Right hindlimb (tissue), 1 donor: ENCODE data around the gene AP2M1.
A peak's percentile ranks its signal among the peaks of the same experiment; 100 is the strongest.
"Not testable (repeated sequence)": the region's sequence is repeated elsewhere in the genome, so short reads cannot be mapped to it uniquely, and the experiment has no call there.

Source experiments
- DNase-seq: peaks from one replicate; pipeline ENCODE4 v3.0.0-alpha.2; 2018

Gene AP2M1

DNA sequence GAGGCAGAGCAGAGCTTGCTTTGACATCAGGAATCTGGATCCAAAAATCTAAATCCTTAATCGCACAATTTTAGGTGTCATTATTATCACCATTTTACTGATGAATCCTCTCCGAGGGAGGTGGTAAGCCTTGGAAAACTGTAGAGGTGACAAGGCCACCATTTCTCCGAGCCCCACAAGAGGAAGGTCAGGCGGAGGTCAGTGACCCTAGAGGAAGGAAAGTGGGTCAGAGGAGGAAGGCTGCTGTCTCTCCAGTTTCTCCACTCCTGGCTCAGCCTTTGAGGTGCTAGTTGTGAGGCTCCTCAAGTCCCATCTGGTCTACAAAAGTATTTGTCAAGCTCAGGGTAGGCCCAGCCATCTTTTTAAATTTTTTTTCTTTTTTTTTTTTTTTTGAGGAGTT is 16.3 kb upstream of the AP2M1 start:
- no peak for DNase-seq

DNA sequence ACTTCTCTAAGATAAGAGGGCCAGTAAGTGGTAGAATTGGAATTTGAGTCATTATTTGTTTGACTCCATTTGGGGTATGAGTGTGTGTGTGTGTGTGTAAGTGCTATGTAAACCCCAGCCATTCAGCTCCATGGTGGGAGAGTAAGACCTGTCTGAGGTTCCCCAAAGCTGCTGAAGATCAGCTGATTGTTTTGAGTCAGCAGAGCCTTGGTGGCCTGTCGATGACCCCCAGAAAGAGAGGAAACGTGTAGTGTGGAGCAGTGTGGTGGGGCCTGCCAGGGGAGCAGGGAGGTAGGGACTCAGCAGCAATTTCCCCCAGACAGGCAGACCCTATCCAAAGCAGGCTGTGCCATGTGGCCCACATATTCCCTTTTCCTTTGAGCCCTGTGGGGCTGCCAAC is 14.2 kb upstream of the AP2M1 start:
- DNase-seq = no peak

DNA sequence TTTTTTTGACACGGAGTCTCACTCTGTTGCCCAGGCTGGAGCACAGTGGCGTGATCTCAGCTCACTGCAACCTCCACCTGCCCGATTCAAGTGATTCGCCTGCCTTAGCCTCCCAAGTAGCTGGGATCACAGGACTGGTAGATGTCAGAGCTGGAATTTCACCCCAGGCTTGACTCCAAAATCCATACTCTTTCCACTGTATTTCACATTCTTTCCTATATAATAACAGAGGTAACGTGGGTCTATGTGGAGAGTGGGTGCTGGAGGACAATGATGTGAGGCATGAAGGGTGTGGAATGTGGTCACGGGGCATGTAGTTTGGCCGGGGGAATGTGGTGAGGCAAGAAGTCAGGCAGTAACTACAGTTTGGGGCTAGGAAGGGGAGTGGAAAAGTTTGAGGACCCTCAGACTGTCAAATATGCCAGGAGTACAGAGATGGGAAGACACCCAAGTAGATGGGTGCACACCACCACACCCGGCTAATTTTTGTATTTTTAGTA is 12.0 kb upstream of the AP2M1 start:
- not testable (repeated sequence) for DNase-seq

DNA sequence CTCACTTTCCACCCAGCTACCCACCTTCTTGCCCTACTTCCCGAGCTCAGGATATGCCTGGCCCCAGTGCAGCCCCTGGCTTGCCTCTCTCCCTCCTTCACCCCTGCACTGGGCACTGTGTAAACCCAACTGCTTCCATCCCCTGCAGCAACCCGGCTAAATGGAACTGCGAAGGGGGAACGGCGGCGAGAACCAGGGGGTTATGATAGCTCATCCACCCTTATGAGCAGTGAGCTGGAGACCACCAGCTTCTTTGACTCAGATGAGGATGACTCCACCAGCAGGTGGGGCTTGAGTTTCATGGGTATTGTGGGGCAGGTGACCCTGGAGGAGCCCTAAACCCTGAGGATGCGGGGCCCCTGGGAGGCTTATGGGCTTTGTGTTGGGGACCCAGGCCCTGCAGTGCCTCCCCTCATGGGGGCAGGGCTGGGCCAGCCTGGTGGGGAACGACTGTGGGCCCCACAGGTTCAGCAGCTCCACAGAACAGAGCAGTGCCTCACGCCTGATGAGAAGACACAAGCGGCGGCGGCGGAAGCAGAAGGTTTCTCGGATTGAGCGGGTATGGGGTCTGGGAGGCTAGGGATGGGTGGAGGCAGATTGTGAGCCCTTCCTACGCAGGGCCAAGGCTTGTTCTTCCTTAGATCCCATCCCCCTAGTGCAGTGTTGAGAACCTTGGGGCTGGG is 9.9 kb upstream of the AP2M1 start:
- no peak for DNase-seq

DNA sequence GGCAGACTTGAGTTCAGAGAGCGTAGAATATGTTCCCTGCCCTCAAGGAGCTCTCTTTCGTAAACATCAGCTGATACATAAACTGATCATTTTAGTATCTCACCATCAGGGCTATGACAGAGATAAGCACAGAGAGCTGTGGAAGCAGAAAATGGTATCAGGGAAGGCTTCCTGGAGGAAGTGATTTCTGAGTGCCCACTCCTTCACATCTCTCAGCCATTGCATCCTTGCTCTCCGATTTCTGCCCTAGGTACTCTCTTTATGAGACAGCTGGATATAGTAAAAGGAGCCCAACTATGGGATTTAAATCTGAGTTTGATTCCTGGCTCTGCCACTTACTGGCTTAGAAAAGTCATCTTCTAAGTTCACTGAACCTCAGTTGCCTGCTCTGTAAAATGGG is 9.1 kb upstream of the AP2M1 start:
- no peak for DNase-seq

DNA sequence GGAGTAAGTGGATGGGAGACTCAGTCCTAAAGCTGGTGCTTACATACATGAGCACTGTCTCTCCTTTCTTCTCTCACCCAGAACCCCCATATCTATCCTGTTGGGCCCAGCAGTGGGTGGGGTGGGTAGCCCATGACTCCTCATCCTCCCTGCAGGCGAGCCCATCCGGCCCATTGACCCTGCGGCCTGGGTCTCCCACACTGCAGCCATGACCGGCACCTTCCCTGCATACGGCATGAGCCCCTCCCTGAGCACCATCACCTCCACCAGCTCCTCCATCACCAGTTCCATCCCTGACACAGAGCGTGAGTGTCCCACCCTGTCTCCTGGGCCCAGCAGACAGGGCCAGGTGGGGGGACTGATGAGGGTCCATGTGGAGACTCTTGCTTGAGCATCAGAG is 8.0 kb upstream of the AP2M1 start:
- DNase-seq = no peak

DNA sequence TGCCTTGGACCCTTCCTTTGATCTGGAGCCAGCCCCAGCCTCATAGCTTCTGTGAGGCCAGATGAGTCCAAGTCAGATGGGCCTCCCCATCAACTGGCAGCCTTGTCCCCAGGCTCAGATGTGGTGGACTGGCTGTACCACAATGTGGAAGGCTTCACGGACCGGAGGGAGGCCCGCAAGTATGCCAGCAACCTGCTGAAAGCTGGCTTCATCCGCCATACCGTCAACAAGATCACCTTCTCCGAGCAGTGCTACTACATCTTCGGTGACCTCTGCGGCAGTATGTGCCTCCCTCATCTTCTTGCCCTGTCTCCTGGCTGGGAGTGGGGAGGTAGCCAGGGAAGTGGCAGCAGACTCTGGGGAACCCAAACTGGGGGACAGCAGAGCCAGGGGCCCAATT is 6.9 kb upstream of the AP2M1 start:
- DNase-seq = no peak

DNA sequence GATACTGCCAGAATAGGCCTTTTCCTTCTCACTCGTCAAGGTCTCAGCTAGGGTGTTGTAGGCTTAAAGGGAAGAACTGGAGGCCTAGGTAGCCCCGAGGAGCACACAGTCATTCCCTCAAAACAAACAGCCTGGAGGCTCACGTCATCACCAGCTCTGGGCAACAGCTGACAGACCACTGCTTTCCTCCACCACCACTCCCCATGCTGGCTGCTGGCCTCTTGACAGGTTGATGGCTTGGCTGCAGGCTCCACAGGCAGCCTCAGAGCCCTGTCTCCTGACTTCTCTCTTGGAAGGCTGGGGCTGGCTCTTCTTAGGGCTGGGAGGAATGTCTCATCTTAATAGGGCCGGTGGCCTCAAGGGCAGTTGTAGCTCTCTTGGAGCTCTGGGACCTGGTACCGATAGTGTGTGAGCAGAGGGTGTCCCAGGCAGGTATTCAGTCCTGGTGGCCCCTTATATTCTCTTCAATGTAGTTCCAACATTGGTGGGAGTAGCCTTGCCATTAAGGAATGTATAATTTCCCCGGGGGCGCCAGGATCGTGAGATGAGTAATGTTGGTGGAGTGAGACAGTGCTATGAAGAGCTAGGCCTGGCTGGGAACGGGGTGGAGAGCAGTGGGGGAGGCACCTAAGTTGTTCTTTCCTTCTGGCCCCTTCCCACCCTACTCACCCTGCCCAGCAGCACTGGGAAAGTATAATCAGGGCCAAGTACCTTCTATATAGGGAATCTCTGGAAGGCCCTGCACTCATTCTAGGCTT is 6.1 kb upstream of the AP2M1 start:
- no peak for DNase-seq

DNA sequence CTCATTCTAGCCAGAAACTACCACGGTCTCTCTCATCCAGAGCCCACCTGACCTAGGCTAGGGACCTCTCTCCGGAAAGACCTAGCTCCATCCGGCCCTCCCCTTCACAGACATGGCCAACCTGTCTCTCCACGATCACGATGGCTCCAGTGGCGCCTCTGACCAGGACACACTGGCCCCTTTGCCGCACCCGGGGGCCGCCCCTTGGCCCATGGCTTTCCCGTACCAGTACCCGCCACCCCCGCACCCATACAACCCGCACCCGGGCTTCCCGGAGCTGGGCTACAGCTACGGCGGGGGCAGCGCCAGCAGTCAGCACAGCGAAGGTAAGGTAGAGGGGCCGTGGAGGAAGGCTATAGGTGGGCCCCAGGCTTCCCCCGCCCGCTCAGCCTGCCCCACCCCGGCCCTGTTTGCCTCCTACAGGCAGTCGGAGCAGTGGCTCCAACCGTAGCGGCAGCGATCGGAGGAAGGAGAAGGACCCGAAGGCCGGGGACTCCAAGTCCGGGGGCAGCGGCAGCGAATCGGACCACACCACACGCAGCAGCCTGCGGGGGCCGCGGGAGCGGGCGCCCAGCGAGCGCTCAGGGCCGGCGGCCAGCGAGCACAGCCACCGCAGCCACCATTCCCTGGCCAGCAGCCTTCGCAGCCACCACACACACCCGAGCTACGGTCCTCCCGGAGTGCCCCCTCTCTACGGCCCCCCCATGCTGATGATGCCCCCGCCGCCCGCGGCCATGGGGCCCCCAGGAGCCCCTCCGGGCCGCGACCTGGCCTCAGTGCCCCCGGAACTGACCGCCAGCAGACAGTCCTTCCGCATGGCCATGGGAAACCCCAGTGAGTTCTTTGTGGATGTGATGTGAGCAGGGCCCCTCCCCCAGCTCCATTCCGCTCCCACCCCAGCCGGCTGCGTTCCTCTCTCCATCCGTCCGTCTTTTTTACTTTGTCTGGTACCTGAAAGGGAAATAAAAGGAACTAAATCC is 4.5 kb upstream of the AP2M1 start:
- DNase-seq = no peak

DNA sequence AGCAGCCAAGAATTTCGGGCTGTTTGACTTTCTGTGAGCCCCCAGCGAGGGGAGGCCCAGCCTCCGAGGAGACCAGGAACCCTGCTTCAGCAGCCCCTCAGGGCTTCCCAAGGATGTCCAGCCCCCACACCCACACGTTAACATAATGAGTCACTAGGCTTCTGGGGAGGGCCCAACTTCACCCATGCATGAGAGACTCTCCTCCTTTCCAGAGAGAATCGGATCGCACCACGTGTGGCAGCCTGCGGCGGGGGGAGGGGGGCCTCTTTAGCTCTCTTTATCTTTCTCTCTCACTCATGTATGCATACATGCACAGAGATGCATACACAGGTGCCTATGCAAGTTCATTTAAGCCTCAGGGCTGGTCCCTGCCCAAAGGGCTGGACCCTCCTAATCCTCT is 3.1 kb upstream of the AP2M1 start:
- no peak for DNase-seq

DNA sequence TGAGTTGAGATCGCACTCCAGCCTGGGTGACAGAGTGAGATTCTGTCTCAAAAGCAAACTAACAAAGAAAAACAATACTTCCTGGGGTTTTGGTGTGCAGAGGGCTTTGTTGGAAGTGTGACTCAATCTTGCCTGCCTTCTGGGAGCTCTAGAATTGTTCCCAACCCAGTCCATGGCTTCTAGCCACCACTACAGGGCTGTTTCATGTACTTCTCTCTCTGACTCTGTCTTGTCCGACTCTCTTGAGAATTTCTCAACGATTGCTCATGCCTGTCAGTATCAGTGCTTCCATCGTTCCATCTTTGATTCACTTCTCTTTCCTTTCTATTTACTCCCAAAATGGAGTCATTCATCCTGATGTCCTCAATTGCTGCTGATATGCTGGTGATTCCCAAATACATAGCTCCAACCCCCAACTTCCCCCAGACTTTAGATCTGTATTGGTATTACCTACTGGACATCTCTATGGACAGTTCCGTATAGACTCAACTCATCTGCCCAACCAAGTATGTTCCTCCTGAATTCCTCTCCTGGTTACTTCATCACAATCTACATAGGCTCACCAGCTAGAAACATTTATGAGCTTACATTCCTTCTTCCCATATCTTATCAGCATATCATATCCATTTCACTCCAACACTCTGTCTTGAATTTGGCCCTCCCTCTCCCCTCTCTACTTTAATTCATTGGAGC is 1.8 kb upstream of the AP2M1 start:
- DNase-seq = no peak

DNA sequence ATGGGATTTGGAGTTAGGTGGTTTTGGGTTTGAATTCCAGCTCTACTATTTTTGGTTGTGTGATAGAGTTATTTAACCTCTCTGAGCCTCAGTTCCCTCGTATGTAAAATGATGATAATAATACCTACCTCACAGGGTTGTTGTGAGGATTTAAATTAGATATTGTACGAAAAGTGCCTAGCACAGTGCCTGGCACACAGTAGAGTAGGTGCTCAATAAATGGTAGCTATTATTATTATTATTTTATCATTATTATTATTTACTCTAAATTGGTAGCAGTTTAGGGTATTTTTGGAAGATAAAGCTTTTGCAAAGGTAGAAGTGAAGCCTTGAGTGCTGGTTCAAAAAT is 1.3 kb upstream of the AP2M1 start:
- DNase-seq = no peak

DNA sequence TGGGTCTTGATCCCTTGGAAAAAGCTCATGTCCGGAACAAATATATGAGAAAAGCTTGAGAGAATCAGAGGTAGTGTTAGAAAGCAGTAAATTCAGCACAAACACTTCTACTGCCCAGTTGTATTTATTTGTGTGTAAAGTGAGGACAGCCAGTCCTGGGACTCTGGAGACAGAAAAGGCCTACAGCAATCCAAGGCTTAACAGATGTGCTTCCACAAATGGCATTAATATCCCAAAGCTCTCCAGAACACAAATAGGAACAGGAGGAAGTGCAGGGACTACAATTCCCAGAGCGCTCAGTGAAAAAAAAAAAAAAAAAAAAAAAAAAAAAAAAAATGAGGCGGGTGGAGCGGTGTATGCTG is 390 bp upstream of the AP2M1 start:
- DNase-seq = no peak

DNA sequence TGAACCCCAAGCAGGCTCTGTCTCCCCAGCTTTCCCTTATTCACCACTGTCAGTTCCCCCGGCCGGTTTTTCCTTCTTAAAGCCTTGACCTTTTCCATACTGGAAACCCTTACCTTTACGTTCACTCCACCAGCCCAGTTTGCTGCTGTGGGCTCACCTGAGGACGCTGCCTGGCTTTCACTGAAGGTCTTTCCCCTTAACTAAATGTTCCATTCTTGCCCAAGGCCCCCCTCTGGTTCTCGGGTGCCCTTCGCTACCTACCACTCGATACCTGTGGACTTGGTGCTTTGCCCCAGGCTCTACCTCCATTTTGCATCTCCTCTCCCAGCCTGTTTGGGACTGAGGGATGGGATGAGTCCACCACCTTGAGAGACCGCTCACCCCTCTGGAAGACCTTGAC is 851 bp downstream of the AP2M1 start:
- no peak for DNase-seq

DNA sequence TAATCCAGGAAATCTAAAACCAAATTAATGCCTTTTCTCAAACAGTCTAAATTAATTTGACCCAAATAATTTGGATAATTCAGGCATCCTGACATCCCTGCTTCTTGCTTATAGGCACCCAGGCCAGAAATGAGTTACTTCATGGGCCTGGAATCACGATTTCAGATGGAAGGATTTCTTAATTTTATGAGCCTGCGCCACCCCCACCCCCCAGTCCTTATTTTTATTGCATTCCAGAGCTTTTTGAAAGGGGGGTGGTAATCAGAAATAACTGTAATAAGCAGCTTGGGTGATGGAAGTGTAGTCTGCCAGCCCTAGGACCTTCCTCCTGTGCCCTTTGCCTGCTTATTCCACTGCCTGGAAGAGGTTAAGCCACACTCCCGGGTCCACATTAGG is 1.3 kb downstream of the AP2M1 start:
- DNase-seq = no peak

DNA sequence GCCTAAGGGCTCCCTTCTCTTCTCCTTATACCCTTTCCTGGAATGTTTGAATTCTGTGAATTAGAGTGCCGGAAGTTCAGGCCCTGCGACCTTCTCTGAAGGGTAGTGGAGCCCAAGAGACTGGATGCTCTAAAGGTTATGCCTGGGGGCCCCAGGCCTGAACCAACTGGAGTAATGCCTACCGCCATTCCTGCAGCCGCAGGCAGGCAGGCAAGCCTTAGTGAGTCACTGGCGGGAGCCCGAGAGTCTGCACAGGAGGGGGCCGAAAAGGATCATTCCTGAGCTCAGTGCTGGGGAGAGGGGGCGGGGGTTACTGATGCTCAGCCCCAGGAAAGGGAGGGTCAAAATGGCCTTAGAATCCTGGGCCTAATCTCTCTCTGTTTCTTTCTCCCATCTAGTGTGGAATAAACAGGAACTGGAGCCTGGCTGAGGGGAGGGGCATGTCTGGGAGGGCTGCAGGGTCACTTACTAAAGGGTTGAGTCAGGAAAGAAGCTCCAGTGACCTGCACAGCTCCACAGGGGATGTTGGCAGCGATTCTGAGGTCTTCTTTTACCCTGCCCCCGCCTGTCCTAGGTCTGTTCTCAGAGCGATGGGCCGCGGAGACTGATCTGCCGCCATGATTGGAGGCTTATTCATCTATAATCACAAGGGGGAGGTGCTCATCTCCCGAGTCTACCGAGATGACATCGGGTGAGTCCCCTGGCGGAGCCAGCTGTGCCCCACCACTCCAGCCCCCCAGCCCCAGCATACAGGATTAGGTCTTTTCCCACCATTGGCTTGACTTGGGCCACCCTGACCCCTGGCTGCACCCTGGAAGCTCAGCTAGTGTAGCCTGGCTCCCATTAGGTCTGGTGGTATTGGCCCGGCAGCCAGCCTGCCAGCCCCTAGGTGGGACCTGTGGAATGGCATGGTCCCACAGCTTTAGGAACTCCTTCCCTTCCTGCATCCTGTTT is 2.0 kb downstream of the AP2M1 start:
- peak; percentile 76 for DNase-seq

DNA sequence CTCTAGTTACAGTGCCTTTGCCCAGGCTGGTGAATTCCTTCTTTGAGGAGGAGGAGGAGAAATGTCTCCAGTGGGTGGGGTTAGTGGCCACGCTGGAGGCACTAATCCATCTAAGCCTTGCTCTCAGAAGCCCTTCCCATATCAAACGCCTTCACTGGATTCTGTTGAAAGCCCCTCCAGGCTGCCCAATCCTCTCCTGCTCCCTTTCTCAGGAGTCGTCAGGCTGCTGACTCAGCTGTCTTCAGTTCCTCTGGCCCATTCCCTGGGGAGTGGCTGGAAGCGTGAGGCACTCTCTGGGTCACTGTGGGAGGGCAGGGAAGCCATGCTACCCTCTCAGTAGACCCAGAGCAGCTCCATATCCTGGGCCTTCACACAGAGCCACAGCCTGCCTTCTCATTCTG is 2.7 kb downstream of the AP2M1 start:
- no peak for DNase-seq

DNA sequence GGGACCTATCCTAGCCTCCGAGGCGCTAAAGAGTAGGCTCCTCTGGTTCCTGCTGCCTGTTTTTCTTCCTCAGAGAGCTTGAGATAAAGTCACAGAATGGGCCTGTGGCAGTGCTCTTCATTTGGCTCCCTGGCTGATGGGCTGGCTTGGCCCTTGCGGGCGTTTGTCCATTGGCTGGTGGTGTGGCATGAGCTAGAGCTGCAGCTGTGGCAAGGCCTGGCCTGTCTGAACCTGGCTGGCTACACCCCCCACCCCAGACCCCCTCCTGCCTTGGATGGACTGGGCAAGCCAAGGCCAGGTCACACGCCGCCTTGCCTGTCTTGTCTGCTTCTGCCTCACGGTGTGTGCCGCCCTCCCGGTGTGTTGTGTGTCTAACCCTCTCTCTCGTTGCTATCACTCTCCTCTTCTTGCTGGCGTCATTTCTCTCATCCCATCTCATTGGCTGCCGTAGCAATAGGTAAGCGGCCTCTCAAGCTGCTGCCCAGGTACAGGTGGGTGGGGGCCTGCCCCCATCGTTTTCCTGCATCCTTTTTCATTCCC is 3.2 kb downstream of the AP2M1 start:
- DNase-seq = no peak

DNA sequence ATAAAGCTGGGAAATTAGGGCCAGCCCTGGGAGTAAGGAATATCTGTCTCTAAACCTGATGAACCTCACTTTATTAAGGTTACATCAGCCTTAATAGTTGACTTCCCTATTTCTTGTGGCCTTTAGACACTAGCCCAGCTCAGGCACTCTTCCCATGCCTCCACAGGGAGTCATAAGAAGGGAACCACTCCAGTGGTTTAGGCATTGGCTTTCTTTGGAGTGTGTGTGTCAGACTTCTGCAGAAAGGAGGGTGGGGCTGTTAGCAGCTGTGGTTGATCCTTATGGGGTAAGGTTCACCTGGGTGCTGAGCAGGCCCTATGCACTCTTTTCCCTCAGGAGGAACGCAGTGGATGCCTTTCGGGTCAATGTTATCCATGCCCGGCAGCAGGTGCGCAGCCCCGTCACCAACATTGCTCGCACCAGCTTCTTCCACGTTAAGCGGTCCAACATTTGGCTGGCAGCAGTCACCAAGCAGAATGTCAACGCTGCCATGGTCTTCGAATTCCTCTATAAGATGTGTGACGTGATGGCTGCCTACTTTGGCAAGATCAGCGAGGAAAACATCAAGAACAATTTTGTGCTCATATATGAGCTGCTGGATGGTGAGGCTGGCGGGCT is 4.0 kb downstream of the AP2M1 start:
- no peak for DNase-seq

DNA sequence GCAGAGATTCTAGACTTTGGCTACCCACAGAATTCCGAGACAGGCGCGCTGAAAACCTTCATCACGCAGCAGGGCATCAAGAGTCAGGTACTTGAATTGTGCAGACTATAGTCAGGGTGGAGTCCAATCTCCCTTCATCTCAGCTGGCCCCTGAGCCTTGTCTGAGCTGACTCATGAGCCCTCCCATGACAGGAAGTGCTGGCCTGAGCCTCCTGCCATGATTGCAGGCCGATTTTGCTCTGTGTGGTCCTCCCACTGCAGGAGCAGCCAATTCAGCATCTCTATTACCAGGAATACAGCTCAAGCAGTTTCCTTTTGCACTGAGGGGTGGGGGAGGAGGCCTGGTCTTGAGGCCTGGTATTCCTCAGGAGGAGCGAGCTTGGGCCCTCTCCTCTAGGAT is 5.5 kb downstream of the AP2M1 start:
- DNase-seq = no peak

DNA sequence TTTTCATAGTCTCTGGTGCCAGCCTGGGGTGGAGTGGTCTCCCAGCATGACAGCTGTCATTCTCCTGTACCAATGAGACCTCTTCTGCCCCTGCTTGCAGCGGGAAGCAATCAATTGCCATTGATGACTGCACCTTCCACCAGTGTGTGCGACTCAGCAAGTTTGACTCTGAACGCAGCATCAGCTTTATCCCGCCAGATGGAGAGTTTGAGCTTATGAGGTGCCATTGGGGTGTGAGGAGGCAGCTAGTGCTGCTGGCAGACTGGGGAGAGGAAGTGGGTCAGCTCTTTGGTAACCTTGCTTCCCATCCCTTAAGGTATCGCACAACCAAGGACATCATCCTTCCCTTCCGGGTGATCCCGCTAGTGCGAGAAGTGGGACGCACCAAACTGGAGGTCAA is 6.9 kb downstream of the AP2M1 start:
- no peak for DNase-seq
